NT2/D1 (cell line): Measurements from ENCODE around the gene FOSB.

Source experiments
- SUZ12 ChIP-seq: IDR thresholded peaks from 2 replicates; pipeline ENCODE4 v1.6.1; 2011; ENCODE audit not compliant: insufficient read length, insufficient read depth; ENCODE audit errors: extremely low read depth
- YY1 ChIP-seq: IDR thresholded peaks from 2 replicates; pipeline ENCODE4 v1.6.1; 2011; ENCODE audit not compliant: insufficient read length, insufficient read depth
- ZNF274 ChIP-seq: IDR thresholded peaks from 2 replicates; pipeline ENCODE4 v1.6.1; 2011; ENCODE audit warnings: mild to moderate bottlenecking, low read depth, low read length

DNA sequence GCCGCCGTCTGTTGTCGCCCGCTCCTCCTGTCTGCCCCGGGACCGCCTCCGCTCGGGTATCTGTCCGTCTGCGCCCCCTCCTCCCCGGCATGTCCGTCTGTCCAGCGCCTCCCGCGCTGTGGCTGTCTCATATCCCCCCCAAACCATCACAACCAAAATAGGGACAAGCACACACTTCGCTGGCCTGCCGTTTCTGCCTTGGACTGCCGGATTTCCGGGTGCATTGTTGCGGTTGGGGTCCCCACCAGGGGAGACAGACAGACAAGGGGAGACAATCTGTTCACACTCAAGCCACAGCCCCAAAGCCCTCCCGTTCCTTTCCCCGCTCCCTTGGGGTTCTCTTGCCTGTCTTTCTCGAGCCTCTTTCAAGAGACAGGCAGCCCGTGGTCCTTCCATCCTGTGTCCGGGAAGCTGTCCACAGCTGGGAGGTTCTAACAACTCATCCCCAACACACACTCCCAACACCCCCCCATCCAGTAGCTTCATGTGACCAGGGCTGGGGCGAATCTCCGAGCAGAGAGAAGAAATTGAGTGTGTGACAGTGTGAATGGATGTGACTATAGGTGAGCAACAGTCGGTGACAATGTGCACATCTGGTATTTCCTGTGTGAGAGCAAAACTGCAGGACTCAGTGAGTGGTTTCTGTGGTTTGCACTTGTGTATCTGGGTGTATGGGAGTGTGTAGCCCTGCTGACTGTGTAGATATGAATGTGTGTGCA, 16.5 kb upstream of the FOSB start:
- TF ChIP-seq ZNF274 (no peak), YY1 (no peak), SUZ12 (no peak)
